ENCODE data around the gene B3GNT9. TPM values are rescaled to one million over a fixed set of nuclear protein-coding genes. Genes with fewer than 3 reads are reported as not detected.

Gene B3GNT9
- total RNA-seq, 4 donors from 2014 or later = 1.5 to 69.1 (median 5.5) TPM

GRCh38 chr16:67145746-67146145, 5.1 kb downstream of the B3GNT9 start:
- Histone ChIP-seq H3K9me3 (no peaks in the 10 kb centered on the region), H3K4me1 (peaks cover 0 to 9% (median 7%) of the 10 kb centered on the region in 4 donors), H3K36me3 (peaks cover 0 to 56% (median 10%) of the 10 kb centered on the region in 4 donors), H3K27me3 (peaks cover 13% of the 10 kb centered on the region), H3K27ac (no peak overlapping the region), H3K4me3 (no peak overlapping the region)
- in situ Hi-C loops (cut with MboI; ENCODE audit: low pct_ligation_motif_present in 1 of 4, low pct_unique_long_range_greater_than_20kb in 1 of 4, low sequenced_read_pairs in 3 of 4) (no loop called here), intact Hi-C loops (cut with DNase I; ENCODE audit: low total_unique reads) (no loop called here)
- no peak for TF ChIP-seq POLR2A (IDR thresholded peaks at IDR 0.05)
- TF ChIP-seq POLR2AphosphoS5 (IDR thresholded peaks at IDR 0.05) = no peak
- TF ChIP-seq CTCF (IDR thresholded peaks at IDR 0.05) = no peak
- TF ChIP-seq EP300 (IDR thresholded peaks at IDR 0.05; ENCODE audit: low read depth) = no peak
- 94% methylated on average over 2 of the region's 2 CpGs; no CpG with 5 or more reads in 1 of the 2 donors for WGBS, 2 donors (ENCODE audit: low coverage in 1 of 2)
- DNase-seq = no peak

DNA sequence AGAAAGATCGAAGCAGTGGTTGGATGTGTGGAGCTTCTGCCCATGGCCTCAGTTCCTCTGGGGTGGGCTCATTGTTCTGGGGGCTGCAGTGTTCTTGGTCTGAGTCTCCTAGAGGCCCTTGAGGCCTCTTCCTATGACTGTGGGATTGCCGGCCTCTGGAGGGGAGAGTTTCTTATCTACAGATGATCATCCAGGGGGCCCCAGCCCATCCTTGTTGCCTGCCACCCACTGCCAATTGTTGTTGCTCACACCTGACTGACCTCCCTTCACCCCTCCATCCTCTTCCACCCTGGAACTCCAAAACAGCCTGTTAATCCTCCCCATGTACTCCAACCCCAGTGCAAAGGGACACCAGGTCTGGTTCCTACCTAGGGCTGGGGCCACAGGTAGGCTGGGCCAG, 5.9 kb downstream of the B3GNT9 start:
- WGBS, 2 donors (ENCODE audit: low coverage in 1 of 2) = 91% methylated on average over 2 of the region's 2 CpGs; no CpG with 5 or more reads in 1 of the 2 donors
- in situ Hi-C loops (cut with MboI; ENCODE audit: low pct_ligation_motif_present in 1 of 4, low pct_unique_long_range_greater_than_20kb in 1 of 4, low sequenced_read_pairs in 3 of 4) = no loop called here
- TF ChIP-seq CTCF (IDR thresholded peaks at IDR 0.05) = no peak
- no peak for TF ChIP-seq EP300 (IDR thresholded peaks at IDR 0.05; ENCODE audit: low read depth)
- TF ChIP-seq POLR2AphosphoS5 (IDR thresholded peaks at IDR 0.05) = no peak
- TF ChIP-seq POLR2A (IDR thresholded peaks at IDR 0.05) = no peak

DNA sequence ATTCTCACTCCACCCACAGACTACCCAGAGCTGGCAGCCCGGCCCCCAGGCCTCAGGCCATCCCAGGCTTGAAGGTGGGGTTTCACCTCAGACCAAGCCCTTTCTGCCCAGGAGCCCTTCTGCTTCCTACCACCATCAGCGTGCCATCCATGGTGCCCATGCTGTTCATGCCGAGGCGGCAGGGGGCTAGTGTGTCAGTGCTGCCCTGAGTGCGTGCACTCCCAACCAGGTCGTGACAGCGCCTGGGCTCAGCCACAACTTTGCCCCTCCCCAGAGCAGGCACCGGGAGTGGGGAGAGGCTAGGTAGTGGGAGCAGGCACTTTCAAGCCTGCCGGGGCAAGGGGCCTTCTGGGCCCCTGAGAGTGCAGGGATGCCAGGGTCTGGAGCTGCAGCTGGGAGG, 8.5 kb downstream of the B3GNT9 start:
- Histone ChIP-seq H3K4me1 (no peaks in the 10 kb centered on the region), H3K27ac (no peak overlapping the region), H3K27me3 (no peaks in the 10 kb centered on the region), H3K36me3 (peaks cover 0 to 65% (median 18%) of the 10 kb centered on the region in 4 donors), H3K9me3 (no peaks in the 10 kb centered on the region), H3K4me3 (no peak overlapping the region)
- TF ChIP-seq CTCF (IDR thresholded peaks at IDR 0.05) = no peak
- no peak for DNase-seq
- intact Hi-C loops (cut with DNase I; ENCODE audit: low total_unique reads) (no loop called here), in situ Hi-C loops (cut with MboI; ENCODE audit: low pct_ligation_motif_present in 1 of 4, low pct_unique_long_range_greater_than_20kb in 1 of 4, low sequenced_read_pairs in 3 of 4) (no loop called here)
- 83% methylated on average over 5 of the region's 9 CpGs; no CpG with 5 or more reads in 1 of the 2 donors for WGBS, 2 donors (ENCODE audit: low coverage in 1 of 2)

More for the DNA sequence above, 5.9 kb downstream of the B3GNT9 start:
- Histone ChIP-seq H3K9me3 (no peaks in the 10 kb centered on the region), H3K4me3 (no peak overlapping the region), H3K36me3 (peaks cover 0 to 64% (median 14%) of the 10 kb centered on the region in 4 donors), H3K4me1 (peaks cover 0 to 3% (median 1%) of the 10 kb centered on the region in 4 donors), H3K27me3 (peaks cover 5% of the 10 kb centered on the region), H3K27ac (no peak overlapping the region)
- DNase-seq = no peak
- intact Hi-C loops (cut with DNase I; ENCODE audit: low total_unique reads) = no loop called here

- DNase-seq = no peak
- Histone ChIP-seq H3K9me3 (no peaks in the 10 kb centered on the region), H3K4me3 (no peak overlapping the region), H3K27me3 (no peaks in the 10 kb centered on the region), H3K36me3 (peaks cover 0 to 63% (median 20%) of the 10 kb centered on the region in 4 donors), H3K27ac (no peak overlapping the region), H3K4me1 (no peaks in the 10 kb centered on the region)
- WGBS, 2 donors (ENCODE audit: low coverage in 1 of 2) = 99% methylated on average over 13 of the region's 13 CpGs; no CpG with 5 or more reads in 1 of the 2 donors
- in situ Hi-C loops (cut with MboI; ENCODE audit: low pct_ligation_motif_present in 1 of 4, low pct_unique_long_range_greater_than_20kb in 1 of 4, low sequenced_read_pairs in 3 of 4) = no loop called here
- TF ChIP-seq EP300 (IDR thresholded peaks at IDR 0.05; ENCODE audit: low read depth) = no peak
- no peak for TF ChIP-seq CTCF (IDR thresholded peaks at IDR 0.05)
- TF ChIP-seq POLR2AphosphoS5 (IDR thresholded peaks at IDR 0.05) = no peak
- no peak for TF ChIP-seq POLR2A (IDR thresholded peaks at IDR 0.05)
- intact Hi-C loops (cut with DNase I; ENCODE audit: low total_unique reads) = no loop called here
Observed at GRCh38 chr16:67141391-67141790, 9.4 kb downstream of the B3GNT9 start.

Data from transverse colon (tissue), 4 donors.